Right hindlimb (tissue), 1 donor: ENCODE data around the gene C1orf115.
"Not testable (repeated sequence)": the region's sequence is repeated elsewhere in the genome, so short reads cannot be mapped to it uniquely, and the experiment has no call there.

Experiments used
- DNase-seq: peaks from one replicate; pipeline ENCODE4 v3.0.0-alpha.2; 2018

The C1orf115 gene

GRCh38 chr1:220695426-220695825 lies 5.3 kb downstream of the C1orf115 start:
- DNase-seq, result no peak

GRCh38 chr1:220696226-220696862 lies 6.2 kb downstream of the C1orf115 start:
- DNase-seq, result no peak

DNA sequence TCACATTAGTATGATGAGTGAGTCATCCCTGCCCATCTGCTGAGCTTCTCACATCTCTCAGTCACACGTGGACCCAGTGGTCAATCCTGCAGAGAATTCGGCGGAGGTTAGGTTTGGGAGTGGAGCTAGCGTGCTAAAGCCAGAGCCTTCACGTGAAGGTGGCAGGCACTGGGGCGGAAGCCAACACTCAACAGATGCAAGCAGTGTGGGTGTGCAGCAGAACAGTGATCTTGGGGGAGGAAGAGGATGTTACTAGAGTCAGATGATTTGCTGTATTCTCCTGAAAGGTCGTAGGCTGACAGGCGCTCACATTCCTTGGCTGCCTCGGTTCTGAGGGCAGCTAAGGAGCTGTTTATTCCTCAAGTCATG lies 6.7 kb downstream of the C1orf115 start:
- no peak for DNase-seq

DNA sequence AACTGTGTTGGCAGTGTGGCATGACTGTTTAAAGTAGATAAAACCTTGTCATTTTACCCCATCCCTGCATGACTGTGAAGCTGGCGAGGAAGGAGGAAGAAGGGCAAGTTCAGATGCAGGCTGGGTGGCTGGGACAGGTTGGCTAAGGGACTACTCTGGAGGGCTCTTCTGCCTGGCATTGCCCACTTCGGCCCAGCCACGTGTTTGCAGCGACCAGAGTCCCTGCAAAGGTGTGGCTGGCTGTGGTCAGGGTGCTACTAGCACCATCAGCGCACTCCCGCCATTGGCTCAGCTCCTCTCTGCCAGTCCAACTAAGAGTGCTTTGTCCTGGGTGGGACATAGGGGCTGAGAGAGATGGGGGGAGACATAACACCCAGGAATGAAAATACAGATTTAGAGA lies 7.2 kb downstream of the C1orf115 start:
- no peak for DNase-seq

DNA sequence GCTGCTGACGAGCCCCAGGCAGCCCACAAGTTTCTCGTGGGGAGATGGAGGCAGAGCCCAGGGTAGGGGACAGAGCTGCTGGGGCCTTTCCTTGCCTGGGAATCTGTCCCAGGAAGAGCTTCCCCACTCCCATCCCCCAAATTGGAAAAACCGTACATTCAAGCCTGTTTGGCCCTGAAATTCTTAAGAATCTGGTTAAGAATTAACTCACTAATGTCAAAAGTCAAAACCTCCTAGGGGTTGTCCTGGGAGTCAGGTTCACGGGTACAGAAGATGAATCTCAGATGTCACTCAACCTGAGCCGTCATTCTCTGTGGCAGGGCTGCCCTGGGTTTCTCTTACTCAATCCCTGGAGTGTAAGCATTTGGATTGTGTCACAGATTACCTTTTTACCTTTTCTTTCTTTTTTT lies 8.4 kb downstream of the C1orf115 start:
- DNase-seq, result no peak

DNA sequence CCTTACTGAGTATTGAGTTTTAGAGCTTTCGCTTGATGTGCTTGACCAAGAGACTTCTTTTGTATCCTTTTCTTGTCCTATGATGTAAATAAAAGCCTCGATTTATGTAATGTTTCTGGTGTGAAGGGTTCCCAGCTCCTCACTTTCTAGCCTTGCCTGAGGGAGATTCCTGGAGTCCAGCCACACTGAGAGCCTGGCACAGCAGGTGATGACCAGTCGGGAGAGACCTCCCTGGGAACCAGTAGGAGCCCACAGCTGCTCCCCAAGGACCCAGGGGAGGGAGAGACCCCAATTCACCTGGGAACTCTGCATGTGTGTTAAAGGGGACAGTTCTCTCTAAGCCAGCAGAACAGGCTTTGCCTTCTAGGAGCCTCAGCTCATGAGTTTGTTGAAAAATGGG lies 8.9 kb downstream of the C1orf115 start:
- DNase-seq, result no peak

DNA sequence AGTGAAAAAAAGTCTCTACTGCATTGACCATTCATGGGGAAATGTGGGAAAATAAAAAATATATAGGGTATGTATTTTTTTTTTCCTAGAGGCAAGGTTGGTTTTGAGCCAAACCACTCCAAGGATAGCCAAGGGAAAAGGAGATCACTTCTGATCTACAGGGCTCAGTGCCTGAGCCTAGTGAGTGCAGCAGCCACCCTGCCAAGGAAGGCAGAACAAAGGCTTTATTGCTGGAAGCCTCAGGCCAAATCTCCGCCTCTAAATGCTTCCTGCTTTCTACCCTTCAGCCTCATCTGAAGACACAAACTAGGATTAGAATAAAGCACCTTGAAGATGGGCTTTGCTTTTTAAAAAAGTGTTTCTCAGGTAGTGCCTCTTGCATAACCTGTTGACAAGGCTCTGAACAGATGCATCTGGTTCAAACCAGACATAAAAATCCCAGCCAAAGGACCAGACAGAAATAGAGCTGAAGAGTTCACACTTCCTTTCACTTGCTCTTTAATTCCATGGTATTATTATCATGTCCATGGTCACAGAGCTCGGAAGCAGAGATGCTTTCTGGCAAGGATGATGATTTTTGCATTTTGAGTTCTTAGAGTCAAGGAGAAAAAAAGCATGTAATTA lies 10.5 kb downstream of the C1orf115 start:
- no peak for DNase-seq

DNA sequence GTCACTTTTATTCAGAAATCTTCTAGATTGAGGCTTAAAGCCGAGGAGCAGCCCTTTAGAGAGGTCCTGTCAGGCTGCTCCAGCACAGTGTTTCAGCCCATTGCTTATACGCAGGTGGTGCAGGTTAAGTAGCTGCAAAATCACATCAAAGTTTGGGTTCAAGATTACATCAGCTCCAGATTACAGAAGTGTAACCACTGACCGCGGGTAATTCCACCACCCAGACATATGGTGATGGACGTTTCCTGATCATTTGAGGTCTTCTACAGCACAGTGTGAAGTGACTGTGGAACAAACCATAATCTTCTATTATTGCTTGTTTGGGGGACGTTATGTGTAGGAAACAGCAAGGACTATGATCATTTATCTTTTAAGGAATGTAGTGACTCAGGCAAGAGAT lies 11.8 kb downstream of the C1orf115 start:
- no peak for DNase-seq

GRCh38 chr1:220702733-220703270 lies 12.6 kb downstream of the C1orf115 start:
- no peak for DNase-seq

GRCh38 chr1:220703305-220703704 lies 13.1 kb downstream of the C1orf115 start:
- no peak for DNase-seq

GRCh38 chr1:220705782-220706181 lies 15.6 kb downstream of the C1orf115 start:
- no peak for DNase-seq

DNA sequence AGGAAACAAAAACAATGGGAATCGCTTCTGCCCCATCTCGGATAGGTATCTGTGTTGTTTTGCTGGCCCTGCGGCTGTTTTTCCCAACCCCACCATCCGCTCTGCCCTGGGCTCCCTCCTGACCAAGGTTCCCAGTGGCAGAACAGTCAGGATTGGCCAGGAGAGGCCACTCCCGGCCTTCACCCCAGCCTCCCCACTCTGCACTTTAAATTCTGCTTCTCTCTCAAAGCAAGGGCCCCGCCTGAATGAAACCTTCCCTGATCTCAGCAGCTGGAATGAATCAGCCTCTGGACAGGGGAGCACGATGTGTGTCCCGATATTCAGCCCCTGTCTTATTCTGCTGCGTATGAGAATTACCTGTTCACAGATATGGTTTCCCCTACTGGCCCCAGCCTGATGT lies 16.3 kb downstream of the C1orf115 start:
- DNase-seq, result no peak

GRCh38 chr1:220707160-220707559 lies 17.0 kb downstream of the C1orf115 start:
- DNase-seq, result no peak

- no peak for DNase-seq
Observed at GRCh38 chr1:220708244-220708643, 18.1 kb downstream of the C1orf115 start.

- no peak for DNase-seq
Observed at GRCh38 chr1:220708936-220709801, 19.0 kb downstream of the C1orf115 start.

GRCh38 chr1:220710333-220710732 lies 20.2 kb downstream of the C1orf115 start:
- DNase-seq, result no peak

DNA sequence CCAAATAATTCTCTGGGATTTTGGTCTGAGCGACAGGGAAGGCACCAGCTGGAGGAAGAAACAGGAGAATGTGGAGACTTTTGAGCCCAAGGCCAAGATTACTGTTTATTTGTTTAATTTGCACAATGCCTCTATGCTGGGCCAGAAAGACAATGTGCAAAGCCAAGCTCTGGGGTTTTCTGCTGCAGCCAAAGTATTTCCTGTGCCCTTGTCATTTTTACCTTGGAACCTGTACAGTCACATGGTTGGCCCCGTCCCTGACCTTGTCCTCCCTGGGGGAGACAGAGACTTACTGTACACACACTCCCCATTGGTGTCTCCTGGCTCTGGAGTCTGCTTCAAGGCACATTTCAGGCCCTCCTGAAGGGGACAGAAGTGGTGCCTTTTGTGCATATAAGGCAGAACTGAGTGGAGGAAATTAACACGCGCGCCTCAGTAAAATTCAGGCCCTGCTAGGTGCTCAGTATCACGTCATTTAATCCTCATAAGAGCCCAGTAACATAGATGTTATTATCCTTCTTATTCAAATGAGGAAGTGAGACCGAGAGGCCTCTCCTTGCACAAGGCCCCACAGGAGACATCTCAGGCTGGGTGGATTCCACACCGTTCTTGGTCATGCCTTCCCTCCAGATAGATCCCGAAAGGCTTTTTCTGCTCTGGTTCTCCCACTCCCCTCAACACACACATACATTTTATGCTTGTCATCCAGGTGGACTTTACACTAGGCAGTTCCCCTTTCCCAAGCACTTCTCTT lies 21.1 kb downstream of the C1orf115 start:
- no peak for DNase-seq

DNA sequence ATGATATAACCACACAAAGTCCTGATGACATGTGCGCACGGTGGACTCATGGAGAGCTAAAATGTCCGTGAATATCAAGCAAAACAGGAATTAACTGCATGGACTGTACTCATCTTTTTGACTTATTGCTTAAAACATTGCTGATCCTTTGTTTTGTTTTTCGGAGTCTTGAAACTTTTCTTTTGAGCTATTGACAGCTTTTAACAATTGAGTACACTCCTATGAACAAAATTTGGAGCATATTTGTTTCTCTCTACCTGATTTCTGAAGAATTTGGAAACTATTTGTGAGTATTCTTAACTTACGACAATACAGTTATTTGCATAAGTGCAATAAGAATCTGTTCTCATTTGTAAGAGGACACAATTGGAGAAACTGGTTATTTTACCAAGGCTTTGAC lies 25.8 kb downstream of the C1orf115 start:
- not testable (repeated sequence) for DNase-seq

- no peak for DNase-seq
Observed at GRCh38 chr1:220717800-220718640, 27.9 kb downstream of the C1orf115 start.

GRCh38 chr1:220721266-220721665 lies 31.1 kb downstream of the C1orf115 start:
- DNase-seq, result not testable (repeated sequence)

GRCh38 chr1:220726634-220727033 lies 36.5 kb downstream of the C1orf115 start:
- no peak for DNase-seq

DNA sequence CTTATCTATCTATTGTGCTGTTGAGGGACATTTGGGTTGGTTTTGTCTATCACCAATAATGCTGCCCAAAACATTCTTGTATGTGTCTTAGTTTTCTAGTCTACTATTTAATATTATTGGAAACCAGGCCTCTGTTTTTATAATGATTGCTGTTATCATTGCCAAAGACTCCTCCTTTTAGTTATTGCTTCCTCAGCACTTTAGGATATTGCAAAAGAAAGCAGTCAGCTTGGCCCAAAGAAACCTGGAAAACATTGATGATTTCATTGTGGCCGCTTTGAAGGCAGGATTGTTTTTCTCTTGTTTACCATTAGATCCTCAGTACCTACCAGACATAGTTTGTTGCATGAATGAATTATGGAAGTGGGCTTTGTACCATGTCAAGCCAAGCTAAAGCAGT lies 37.4 kb downstream of the C1orf115 start:
- DNase-seq, result no peak
